Measurements from ENCODE around the gene NME9.
A peak's percentile ranks its signal among the peaks of the same experiment; 100 is the strongest.

NME9 gene

DNA sequence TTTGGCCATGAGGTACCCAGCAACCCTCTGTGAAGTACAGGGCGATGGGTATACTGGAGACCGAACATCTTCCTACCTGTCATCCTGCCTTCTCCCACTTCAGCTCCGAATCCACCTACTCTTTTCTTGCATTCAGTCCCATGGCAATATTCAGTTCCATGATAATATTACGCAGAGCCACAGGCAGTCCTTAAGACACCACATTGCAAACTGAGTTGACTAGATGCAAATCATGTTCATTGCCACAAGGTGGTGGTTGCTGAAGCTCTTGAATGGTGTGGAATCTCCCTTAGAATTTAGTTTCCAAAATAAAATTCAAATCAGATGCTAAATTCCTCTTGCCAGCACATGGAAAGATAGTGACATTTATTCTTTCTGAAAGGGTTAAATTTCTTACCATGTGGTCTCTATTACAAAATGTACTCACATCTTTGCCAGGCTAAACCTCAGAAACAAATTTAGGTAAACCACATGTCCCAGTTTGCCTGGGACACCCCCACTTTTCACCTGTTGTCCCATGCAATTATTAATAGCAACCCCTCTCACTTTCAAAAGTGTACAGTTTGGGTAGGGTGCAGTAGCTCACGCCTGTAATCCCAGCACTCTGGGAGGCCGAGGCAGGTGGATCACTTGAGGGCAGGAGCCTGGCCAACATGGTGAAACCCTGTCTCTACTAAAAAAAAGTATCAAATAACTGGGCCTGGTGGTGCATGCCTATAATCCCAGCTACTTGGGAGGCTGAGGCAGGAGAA lies 1.7 kb upstream of the NME9 start:
- DNase-seq, result no peak

DNA sequence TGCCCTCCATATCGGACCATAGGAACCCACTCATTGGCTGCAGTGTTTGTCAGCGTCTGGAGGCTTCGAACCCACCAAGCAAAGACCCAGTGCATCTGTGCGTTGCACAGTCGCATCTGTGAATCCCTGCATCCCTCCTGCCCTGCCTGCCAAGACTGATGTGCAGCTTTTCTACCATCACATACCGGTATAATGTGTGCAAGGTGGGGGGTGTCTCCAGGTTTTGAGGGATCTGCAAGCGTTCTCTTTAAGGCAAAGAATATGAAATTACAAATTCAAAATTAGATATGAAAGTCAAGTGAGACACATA lies 288 bp upstream of the NME9 start:
- no peak for DNase-seq

DNA sequence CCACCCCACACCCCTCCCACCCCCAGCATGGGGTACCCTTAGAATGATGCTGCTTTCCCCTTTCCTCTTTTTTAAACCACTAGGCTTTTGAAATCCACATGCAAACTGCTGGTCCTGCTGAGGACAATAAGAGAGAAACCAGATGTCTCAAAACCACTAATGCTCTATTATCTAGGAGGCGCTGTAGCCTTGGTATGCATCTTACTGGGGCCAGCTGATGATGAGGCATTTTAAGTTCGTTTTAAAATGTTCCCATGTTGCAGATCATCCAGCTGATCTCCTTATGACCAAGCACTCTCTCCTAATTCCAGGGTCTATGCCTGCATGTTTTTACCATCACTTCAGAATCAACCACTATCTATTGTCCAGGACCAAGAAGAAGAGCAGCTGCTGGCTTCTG lies 1.3 kb downstream of the NME9 start:
- DNase-seq, result peak; percentile 19

GRCh38 chr3:138327831-138328230 lies 1.8 kb downstream of the NME9 start:
- peak; percentile 28 for DNase-seq

- no peak for DNase-seq
Measured at GRCh38 chr3:138326866-138327595, 2.6 kb downstream of the NME9 start.

GRCh38 chr3:138325990-138326389 lies 3.7 kb downstream of the NME9 start:
- DNase-seq, result no peak

DNA sequence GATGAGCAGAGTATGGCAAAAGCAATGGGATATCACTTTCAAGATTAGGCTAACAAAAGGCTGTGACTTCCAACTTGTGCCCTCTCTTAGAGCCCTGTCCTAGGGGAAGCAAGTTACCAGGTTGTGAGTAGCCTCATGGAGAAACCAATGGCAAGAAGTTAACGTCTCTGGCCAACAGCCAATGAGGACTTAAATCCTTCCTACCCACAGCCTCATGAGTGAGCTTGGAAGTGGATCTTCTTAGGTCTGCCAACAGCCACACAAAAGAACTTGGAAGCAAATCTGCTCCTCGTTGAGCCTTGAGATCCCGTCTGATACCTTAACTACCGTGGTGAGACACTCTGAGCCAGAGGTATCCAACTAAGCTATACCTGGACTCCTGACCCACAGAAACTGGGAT lies 5.7 kb downstream of the NME9 start:
- no peak for DNase-seq

DNA sequence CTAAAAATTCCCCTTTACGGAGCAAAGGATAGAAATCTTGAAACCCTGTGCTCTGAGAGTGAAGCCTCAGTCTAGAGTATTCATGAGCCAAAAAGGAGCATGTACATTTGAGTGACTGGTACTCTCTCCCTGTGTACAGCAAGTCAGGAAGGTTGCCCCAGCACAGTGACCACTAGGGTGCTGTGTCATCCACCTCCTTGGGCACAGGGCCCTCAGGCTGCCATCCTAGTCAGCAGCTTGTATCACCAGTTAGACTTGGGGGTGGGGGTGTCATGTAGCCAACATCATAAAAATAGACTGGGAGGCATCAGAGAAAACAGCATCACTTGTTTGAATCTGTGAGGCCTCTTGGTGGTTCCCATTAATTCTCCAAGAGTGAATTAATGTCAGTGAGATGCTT lies 12.0 kb downstream of the NME9 start:
- DNase-seq, result no peak

GRCh38 chr3:138314751-138315150 lies 14.9 kb downstream of the NME9 start:
- DNase-seq, result no peak

DNA sequence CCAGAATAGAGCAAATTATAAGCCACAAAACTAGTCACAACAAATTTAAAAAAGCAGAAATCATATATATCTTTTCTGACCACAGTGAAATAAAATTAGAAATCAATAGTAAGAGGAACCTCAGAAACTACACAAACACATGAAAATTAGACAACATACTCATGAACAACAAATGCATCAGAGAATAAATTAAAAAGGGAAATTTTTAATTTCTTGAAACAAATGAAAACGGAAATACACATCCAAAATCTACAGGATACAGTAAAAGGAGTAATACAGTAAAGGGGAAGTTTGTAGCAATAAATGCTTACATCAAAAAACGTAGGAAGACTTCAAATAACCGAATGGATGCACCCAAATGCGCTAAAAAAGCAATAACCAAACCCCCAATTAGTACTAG lies 19.2 kb downstream of the NME9 start:
- DNase-seq, result no peak

DNA sequence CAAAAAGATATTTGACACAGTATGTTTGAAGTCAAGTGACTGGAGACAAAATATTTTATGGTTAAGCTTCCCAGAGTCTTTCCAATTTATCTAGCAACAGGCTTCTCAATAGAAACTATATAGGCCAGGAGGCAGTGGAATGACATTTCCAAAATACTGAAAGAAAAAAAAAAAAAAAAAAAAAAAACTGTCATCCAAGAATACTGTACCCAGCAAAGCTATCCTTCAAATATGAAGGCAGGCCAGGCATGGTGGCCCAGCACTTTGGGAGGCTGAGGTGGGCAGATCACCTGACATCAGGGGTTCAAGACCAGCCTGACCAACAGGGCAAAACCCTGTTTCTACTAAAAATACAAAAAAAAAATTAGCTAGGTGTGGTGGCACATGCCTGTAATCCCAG lies 20.9 kb downstream of the NME9 start:
- no peak for DNase-seq

DNA sequence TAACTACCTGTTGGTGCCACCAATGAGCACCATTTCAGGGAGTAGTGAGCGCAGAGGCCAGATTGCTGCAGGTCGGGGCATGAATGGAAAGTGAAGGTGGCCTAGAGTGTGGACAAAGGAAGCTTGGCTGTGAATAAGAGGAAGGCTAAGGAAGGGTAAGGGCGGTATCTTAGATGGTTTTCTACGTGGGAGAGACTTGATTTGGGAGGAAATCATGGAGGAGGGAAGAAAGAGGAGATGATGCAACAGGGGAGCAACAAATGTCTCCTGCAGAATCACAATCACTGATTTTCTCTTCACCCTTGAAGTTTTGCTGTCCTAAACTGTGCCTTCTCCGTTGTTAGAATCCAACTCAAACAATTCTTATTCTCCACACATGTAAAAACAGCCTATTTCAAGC lies 21.8 kb downstream of the NME9 start:
- no peak for DNase-seq

DNA sequence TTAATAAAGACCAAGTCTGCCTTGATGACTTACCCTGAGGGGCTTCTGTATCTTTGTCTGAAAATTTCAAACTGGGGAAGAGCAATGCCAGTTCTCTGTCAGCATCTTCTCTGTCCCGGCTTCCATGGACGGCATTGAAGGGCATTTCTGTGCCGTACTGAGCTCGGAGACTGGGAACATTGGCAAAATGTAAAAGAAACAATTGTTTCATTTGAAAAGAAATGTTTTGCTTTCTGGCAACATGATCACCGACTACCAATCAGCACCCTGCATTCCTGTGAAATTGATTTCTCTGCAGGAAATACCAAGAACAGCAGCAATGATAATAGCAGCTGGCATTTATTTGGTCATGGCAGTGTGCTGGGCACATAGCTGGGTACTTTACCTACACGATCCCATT lies 26.2 kb downstream of the NME9 start:
- DNase-seq, result no peak

DNA sequence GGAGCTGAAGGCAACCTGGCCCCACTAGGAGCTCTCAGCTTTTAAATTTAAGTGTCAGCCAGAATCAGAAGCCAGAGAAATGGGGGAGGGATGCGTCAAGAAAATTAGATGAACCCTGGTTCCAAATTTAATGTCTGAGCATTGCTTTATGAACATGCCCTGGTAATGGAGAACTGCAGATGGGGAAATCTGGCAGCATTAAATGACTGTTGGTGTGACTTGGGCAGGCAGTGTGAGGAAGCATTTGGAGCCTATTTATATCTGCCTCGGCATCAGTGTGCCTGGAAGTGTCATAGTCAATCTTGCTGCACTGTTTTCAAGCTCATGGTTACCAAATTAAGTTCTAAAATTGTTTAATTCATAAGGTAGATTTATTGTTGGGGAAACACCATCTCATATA lies 29.0 kb downstream of the NME9 start:
- no peak for DNase-seq

- no peak for DNase-seq
Measured at GRCh38 chr3:138297876-138298275, 31.8 kb downstream of the NME9 start.

DNA sequence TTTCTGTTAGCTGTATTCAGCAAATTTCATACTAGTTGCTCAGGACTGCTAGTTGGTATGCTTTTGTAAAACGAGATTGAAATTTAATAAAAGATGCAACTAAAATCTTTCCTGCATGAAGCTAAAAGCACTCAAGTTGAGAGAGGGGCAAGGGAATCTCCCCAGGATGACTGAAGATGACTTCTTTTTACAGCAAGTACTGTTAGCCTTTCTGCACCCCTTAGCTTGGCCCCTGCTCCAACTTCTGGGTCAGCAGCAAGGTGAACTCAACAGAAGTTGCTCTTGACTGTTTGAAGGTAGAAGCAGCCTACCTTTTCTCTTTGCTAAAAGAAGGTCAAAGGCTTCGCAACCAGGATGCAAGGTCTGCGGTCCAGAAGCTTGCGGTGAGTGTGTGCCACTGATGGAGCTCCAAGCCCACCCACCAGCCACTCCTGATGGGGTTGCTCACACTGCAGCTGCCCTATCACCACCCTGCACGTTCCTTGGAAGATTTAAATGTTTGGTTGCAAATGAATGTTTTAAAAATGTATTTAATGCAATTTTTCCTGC lies 32.5 kb downstream of the NME9 start:
- peak; percentile 27 for DNase-seq

DNA sequence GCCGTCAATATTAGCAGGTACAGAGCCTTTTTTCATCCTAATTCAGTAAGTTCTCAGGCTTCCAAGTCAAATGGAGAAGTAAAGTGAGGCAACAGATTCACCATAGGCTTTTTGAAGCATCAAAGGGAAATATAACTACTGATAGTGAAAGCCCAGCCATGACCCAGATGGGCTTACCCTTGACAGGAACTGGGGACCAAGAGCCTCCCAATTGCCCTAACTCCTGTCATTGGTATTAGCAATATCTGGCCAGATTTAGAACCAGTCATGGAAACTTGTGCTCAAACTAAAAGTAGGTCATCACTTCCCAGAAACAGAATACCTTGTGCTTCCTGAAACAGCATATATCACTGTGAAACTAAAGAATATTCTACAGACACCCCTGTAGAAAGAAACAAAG lies 33.0 kb downstream of the NME9 start:
- peak; percentile 82 for DNase-seq

- DNase-seq, result no peak
Measured at GRCh38 chr3:138289701-138290100, 40.0 kb downstream of the NME9 start.

DNA sequence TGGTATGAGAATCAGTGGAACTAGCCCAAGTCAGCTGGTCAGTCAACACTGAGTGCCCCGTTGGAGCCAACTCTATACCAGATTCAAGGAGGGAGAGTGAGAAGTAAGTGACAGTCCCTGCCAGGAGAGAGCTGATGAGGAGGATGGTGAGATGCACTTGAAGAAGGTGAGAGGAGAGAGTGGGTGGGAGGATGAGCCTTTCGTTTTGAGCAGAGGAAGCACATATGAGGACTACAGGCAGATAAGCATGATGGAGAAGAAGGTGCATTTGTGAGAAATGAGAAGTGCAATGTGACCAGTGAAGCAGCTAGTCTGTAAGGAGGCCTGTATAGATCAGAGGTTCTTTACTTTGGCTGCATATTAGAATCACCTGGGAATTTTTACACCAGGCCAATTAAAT lies 40.4 kb downstream of the NME9 start:
- no peak for DNase-seq

DNA sequence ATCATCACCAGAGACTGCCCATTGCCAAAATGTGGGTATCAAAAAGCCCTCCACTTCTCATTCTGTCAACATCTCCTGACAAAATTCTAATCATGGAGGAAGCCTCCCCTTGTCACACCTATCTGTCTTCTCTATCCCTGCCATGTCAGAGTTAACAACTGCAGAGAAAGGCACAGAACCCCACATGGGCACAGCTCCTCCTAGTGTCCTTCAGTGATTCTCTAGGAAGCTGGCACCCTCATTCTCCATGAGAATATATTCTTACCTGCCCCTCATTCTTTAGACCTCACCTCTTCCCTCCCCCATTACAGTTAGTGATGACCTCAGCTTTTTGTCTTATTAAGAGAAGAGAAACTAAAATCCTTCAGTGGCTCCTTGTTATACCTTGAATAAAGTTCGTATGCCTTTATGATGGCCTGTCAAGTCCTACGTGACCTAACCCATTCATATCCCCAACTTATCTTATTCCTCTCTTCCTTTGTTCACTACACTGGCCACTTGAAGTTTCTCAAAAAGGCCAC lies 44.6 kb downstream of the NME9 start:
- DNase-seq, result no peak

GRCh38 chr3:138284079-138284478 lies 45.6 kb downstream of the NME9 start:
- no peak for DNase-seq

DNA sequence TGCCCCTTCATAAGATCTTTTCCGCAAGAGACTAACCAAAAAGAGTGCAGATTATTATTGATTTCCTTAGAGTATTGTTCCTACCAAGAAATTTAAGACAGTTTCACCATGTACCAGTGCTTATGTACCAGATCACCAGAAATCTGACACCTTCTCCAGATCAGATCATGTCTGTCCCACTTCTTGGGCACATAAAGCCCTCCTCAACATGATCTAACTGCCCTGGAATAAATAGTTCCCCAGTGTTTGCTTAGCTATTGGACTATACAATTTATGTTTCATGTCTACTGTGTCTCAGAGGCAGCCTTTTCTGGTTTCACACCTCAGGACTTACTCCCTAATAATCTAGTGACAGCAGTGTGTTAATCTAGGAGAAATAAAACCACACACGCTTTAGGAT lies 46.8 kb downstream of the NME9 start:
- DNase-seq, result no peak

- no peak for DNase-seq
Measured at GRCh38 chr3:138281561-138281960, 48.1 kb downstream of the NME9 start.

DNA sequence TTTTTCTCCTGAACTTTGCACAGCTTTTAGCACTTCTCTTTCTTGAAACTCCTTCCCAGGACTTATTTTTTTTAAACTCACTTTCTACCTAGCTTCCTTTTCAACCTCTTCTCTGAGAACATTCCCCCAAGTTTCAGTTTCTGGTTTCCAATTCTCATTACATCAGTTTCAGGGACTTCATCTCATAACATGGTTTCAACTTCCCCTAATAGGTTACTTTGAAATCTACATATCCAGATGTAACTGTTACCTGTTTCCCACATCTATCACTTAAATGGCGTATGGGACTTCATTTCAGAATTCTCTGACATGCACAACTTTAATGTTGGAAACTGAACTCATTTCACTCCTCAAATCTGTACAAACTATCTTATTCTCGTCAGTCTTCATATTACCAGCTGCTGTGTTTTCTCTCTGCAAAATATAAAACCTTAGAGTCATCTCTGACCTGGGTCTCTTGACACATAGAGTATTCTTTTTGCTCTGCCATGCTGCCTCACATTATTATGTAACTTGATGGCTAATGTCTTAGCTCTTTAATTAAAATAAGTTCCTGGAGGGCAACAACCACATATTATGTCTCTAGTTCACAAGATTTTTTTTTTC lies 58.4 kb downstream of the NME9 start:
- DNase-seq, result peak; percentile 10
